Neural crest cell (in vitro differentiated cells): ENCODE data around the gene SEPTIN5. TPM values are rescaled to one million over a fixed set of nuclear protein-coding genes. Genes with fewer than 3 reads are reported as not detected.

Experiments used
- DNase-seq: peaks from one replicate; pipeline ENCODE4 v3.0.0; 2021; ENCODE audit warnings: low read depth, mixed read lengths, low spot score
- H3K27ac Mint-ChIP-seq: one replicate; pipeline ENCODE4 v1.8.0; 2021; ENCODE audit warnings: mild to moderate bottlenecking, mixed read lengths; ENCODE audit not compliant: unreplicated experiment
- H3K27me3 Mint-ChIP-seq: 2 replicates; pipeline ENCODE4 v1.8.0; 2021; ENCODE audit warnings: low read depth, mild to moderate bottlenecking, mixed read lengths
- H3K36me3 Mint-ChIP-seq: 2 replicates; pipeline ENCODE4 v1.8.0; 2021; ENCODE audit warnings: low read depth, mild to moderate bottlenecking, mixed read lengths
- H3K4me1 Mint-ChIP-seq: 2 replicates; pipeline ENCODE4 v1.8.0; 2021; ENCODE audit warnings: mixed read lengths
- H3K4me3 Mint-ChIP-seq: one replicate; pipeline ENCODE4 v1.8.0; 2021; ENCODE audit warnings: mild to moderate bottlenecking, mixed read lengths
- H3K9me3 Mint-ChIP-seq: 2 replicates; pipeline ENCODE4 v1.8.0; 2021; ENCODE audit warnings: mixed read lengths
- total RNA-seq: library from RNA; stranded (reverse); gene quantifications from 2 replicates; pipeline ENCODE4 v1.2.1, GENCODE V29; 2021
- TF ChIP-seq, protein P1 (sequence below): fragments of 200-600 bp; sonication (generic); conservative IDR thresholded peaks from 2 replicates; pipeline ENCODE4 v1.5.0; 2021; ENCODE audit warnings: antibody characterized with exemption, mild to moderate bottlenecking

Gene SEPTIN5
- total RNA-seq, 1 donor from 2014 or later: 30.2 TPM

DNA sequence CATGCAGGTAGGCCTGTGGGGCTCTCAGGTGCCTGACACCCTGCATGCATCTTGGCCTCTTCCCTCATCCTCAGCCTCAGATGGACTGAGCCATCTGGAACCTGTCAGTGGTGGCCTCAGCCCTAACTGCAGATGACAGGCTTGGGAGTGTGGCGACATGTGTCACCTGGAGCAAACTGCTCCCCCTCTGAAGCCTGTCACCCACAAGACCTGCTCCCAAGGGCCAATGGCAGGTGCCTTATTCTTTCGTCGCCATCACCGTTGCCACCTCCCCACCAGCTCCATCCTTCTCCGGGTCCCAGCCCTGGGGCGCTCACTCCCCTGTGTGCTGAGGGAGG, 3.6 kb upstream of the SEPTIN5 start:
- H3K4me3 Mint-ChIP-seq: no peak overlapping the region
- no peak overlapping the region for H3K27ac Mint-ChIP-seq
- no peaks in the 10 kb centered on the region for H3K9me3 Mint-ChIP-seq
- H3K27me3 Mint-ChIP-seq: peaks cover 18% of the 10 kb centered on the region
- TF ChIP-seq, protein P1, sequence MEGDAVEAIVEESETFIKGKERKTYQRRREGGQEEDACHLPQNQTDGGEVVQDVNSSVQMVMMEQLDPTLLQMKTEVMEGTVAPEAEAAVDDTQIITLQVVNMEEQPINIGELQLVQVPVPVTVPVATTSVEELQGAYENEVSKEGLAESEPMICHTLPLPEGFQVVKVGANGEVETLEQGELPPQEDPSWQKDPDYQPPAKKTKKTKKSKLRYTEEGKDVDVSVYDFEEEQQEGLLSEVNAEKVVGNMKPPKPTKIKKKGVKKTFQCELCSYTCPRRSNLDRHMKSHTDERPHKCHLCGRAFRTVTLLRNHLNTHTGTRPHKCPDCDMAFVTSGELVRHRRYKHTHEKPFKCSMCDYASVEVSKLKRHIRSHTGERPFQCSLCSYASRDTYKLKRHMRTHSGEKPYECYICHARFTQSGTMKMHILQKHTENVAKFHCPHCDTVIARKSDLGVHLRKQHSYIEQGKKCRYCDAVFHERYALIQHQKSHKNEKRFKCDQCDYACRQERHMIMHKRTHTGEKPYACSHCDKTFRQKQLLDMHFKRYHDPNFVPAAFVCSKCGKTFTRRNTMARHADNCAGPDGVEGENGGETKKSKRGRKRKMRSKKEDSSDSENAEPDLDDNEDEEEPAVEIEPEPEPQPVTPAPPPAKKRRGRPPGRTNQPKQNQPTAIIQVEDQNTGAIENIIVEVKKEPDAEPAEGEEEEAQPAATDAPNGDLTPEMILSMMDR: no peak
- peaks cover 3% of the 10 kb centered on the region for H3K4me1 Mint-ChIP-seq
- no peak for DNase-seq
- H3K36me3 Mint-ChIP-seq: no peaks in the 10 kb centered on the region

DNA sequence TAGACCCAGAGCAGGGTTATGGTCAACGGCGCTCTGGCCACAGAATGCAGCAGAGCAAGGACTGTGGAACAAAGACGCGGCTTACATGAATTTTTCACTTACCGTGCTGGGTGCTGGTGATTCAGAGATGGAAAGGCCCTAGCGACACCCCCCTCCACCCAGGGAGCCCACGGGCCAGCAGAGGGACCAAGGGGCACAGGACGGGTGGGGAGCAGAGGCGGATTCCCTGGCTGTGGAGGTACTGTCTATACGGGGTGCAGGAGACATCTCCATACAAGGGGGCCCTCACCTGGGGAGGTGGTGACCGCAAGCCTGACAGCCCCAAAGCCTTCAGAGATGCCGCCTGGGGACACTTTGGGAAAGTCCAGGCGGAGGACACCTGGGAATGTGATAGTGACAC, 1.1 kb upstream of the SEPTIN5 start:
- Mint-ChIP-seq H3K4me1 (peaks cover 7% of the 10 kb centered on the region), H3K9me3 (no peaks in the 10 kb centered on the region), H3K36me3 (no peaks in the 10 kb centered on the region), H3K27me3 (peaks cover 22% of the 10 kb centered on the region), H3K4me3 (peak overlapping the region; percentile 81), H3K27ac (no peak overlapping the region)
- no peak for DNase-seq
- TF ChIP-seq, protein P1: no peak

DNA sequence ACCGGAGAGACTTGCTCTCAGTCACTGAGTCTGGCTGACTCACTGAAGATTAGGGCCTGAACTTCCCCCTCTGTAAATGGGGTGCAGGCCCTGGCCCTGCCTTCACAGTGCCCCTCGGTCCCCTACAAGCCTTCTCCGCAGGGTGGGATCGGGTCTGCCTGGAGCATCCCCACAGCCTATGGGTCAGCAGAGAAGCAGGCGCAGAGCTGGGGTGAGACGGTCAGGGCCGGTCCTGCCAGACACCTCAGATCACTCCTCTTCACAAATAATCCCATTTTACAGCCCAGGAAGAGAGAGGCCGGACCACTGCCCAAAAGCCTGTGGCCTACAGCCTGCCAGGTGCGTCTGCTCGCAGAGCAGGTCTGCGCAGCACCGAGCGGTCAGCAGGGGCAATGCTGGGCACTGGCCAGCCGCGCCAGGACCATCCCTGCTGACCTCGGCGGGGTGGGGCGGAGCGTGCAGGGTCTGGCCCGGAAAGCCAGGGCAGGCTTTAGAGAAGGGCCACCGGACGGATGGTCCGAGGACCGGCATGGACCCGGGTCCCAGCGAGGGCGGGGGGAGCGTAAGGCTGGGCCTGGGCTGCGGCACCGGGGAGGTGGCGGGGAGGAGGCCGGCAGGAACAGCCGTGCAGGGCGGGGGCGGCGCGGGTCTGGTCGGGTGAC, 522 bp upstream of the SEPTIN5 start:
- Mint-ChIP-seq H3K27ac (no peak overlapping the region), H3K9me3 (no peaks in the 10 kb centered on the region), H3K4me1 (peaks cover 7% of the 10 kb centered on the region), H3K36me3 (no peaks in the 10 kb centered on the region), H3K4me3 (peak overlapping the region; percentile 81), H3K27me3 (peaks cover 22% of the 10 kb centered on the region)
- TF ChIP-seq, protein P1: no peak
- DNase-seq: peak; percentile 45

DNA sequence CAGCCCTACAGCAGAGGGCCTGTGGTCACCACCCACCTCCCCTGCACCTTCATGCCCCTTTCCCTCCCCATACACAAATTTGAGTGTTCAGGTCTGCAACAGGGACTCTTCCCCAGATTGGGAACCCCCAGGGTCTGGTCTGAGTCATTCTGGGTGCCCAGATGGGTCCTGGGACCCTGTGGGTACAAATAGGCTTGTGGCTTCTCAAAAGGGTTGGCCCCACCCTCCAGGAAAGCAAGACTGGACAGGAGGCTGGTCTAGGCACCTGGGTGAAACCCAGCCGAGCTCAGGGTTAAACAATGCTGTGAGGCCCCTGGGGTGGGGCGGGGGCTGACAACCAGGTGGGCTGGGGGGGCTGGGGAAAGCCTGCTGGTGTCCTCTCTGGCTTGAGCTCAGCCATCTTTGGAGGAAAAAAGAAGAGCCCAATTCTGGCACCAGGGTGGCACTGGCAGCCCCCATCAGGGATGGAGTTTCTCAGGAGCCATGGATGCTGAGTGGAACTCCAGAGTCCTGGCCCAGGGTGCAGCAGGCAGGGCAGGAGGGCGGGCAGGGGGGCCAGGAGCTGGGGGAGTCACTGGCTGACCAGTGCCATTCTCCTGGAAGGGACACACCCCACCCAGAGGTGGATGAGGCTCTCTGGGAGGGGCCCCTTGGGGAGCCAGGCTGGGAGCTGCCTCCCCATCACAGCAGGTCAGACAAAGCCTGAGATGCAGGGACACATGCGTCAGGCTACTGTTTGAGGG, 1.1 kb downstream of the SEPTIN5 start:
- Mint-ChIP-seq H3K4me1 (peaks cover 3% of the 10 kb centered on the region), H3K27ac (no peak overlapping the region), H3K36me3 (peaks cover 9% of the 10 kb centered on the region), H3K27me3 (peaks cover 32% of the 10 kb centered on the region), H3K4me3 (peak overlapping the region; percentile 78), H3K9me3 (no peaks in the 10 kb centered on the region)
- TF ChIP-seq, protein P1: no peak
- DNase-seq: no peak

DNA sequence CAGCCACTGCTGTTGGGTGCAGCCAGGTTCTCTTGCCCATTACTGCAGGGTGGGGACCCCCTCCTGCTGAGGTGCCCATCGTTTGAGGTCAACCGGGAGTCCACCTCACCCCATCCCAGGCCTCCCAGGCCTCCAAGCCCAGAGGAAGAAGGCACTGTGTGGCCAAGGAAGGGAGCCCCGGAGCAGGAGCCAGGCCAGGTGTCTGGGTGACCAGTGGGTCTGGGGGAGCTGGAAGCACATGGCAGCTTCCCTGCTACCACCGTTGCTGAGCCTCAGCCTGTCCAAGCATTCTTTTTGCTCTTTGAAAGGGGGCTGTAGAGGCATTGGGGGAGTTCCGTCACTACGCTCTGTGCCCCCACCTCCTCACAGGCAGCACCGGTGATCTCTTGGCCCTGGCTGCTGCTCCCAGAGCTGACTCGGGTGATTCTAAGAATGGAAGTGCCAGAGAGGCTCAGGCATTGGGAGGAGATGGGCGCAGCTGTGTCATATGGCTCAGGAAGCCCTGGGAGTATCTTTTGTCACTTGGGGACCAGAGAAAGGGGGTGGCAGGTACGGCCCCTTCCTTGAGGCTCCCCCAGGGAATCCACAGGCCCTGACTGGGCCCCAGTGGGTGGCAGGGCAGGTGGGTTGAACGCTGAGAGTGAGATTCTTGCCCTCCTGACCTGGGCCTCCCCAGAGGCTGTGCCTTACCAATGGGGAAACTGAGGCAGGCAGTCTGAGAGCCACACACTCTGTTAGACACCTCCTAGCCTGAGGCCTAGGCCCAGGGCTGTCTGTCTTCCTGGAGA, 1.9 kb downstream of the SEPTIN5 start:
- H3K4me1 Mint-ChIP-seq: peaks cover 3% of the 10 kb centered on the region
- TF ChIP-seq, protein P1: no peak
- no peak for DNase-seq
- no peaks in the 10 kb centered on the region for H3K9me3 Mint-ChIP-seq
- peaks cover 40% of the 10 kb centered on the region for H3K27me3 Mint-ChIP-seq
- H3K27ac Mint-ChIP-seq: no peak overlapping the region
- peak overlapping the region; percentile 47 for H3K4me3 Mint-ChIP-seq
- H3K36me3 Mint-ChIP-seq: peaks cover 13% of the 10 kb centered on the region
